ENCODE data around the gene RBMS3. TPM values are rescaled to one million over a fixed set of nuclear protein-coding genes. Genes with fewer than 3 reads are reported as not detected.
A peak's percentile ranks its signal among the peaks of the same experiment; 100 is the strongest.

The RBMS3 gene
- total and polyA plus RNA-seq, 9 donors, result 15.9 to 77.4 (median 25.9) TPM

DNA sequence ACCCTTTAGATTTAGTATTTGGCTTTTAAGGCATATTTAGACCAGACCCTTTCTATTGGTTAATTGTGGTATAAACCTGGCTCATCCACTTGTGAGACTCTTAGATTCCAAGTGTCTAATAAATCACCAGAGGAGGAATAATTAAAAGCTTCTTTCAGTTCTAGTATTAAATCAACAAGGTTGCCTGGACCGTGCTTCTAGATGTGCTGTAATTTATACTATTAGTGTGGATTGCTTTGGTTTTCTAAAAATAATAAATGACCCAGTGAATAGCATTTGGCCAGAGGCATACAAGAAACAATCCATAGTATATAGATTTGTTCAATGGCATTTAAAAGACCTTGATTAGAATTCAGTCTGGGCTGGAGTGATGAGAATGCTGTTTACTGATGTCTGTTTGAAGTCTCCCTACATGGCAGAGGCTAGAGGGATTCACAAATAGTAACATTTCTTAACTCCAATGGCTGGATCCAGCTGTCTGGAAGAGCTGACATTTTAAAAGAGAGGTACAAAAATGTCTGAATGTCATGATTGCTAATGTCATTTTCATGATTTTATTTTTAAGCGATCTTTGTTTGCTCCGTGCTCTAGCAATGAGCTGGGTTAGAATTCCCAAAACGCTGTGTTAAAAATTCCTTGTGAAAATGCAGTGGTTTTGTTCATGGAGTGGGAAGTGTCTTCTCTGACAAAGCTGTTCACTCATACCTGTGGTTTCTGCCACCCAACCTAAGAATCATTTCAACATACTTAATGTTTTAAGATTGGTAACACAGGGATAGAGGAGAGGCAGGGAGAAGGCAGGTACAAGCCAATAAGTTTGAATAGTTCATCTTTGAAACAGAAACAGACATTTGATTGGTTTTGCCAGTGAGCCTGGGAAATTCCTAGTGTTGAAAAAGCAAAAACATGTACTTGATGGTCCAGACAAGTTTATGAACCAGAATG, 89.9 kb downstream of the RBMS3 start:
- H3K9me3 ChIP-seq (replicated peaks; ENCODE audit: control insufficient read depth, low read depth, low read length), result no peaks in the 10 kb centered on the region
- no peak overlapping the region for H3K27ac ChIP-seq (ENCODE audit: low read length)
- DNase-seq, result no peak
- H3K36me3 ChIP-seq (ENCODE audit: control insufficient read depth, insufficient read depth, low read length), result no peaks in the 10 kb centered on the region
- H3K4me1 ChIP-seq (ENCODE audit: control insufficient read depth, insufficient read depth, low read length), result no peaks in the 10 kb centered on the region
- no peaks in the 10 kb centered on the region for H3K27me3 ChIP-seq (ENCODE audit: control insufficient read depth, insufficient read depth, low read length)
- no CpG with 5 or more reads among the region's 4 CpGs for WGBS (ENCODE audit: insufficient coverage)
- H3K4me3 ChIP-seq (ENCODE audit: low read length), result no peak overlapping the region

DNA sequence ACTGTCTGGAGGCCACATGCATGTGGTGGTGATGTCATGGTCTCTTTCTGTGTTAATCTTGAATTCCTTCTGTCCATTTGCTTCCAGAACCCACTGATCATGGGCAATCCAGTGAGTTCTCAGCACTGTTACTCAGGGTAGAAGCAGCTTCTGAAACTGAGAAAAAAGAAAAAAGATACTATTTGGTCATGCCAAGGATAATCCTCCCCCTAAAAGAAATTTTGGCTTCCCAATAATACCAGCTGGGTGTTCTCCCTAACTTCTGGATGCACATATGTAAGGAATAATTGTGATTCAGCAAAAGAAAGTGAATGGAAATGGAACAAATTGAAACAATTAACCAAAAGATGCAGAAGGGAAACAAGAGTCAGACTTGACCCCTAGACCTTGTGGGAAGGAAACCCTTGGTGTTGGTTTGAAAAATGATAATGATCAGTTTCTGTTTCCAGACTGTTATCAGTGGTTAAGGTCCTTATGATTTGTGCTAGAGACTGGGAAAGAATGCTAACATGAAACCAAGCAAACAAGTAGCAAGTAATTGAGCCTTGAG, 92.3 kb downstream of the RBMS3 start:
- no peaks in the 10 kb centered on the region for H3K4me1 ChIP-seq (ENCODE audit: control insufficient read depth, insufficient read depth, low read length)
- DNase-seq, result peak; percentile 39
- H3K27ac ChIP-seq (ENCODE audit: low read length), result no peak overlapping the region
- H3K4me3 ChIP-seq (ENCODE audit: low read length), result no peak overlapping the region
- H3K27me3 ChIP-seq (ENCODE audit: control insufficient read depth, insufficient read depth, low read length), result no peaks in the 10 kb centered on the region
- no peaks in the 10 kb centered on the region for H3K36me3 ChIP-seq (ENCODE audit: control insufficient read depth, insufficient read depth, low read length)
- H3K9me3 ChIP-seq (replicated peaks; ENCODE audit: control insufficient read depth, low read depth, low read length), result no peaks in the 10 kb centered on the region

DNA sequence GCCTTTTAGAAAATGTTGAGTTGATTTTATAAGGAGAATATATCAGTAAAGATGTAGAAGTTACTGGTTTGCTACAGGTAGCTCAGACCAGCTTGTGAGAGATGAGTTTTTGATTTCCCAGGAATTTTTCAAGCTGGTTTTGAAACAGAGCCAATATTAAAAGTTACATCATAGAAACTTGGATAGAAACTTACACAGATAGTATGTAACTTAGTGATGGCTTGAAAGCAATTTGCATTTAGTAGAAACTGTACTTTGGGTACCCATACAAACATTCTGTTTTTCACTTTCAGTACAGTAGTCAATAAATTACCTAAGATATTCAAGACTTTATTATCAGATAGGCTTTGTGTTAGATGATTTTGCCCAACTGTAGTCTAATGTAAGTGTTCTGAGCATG, 93.4 kb downstream of the RBMS3 start:
- Histone ChIP-seq H3K4me1 (ENCODE audit: control insufficient read depth, insufficient read depth, low read length) (no peaks in the 10 kb centered on the region), H3K36me3 (ENCODE audit: control insufficient read depth, insufficient read depth, low read length) (no peaks in the 10 kb centered on the region), H3K9me3 (replicated peaks; ENCODE audit: control insufficient read depth, low read depth, low read length) (no peaks in the 10 kb centered on the region), H3K27ac (ENCODE audit: low read length) (no peak overlapping the region), H3K4me3 (ENCODE audit: low read length) (no peak overlapping the region), H3K27me3 (ENCODE audit: control insufficient read depth, insufficient read depth, low read length) (no peaks in the 10 kb centered on the region)
- no peak for DNase-seq

DNA sequence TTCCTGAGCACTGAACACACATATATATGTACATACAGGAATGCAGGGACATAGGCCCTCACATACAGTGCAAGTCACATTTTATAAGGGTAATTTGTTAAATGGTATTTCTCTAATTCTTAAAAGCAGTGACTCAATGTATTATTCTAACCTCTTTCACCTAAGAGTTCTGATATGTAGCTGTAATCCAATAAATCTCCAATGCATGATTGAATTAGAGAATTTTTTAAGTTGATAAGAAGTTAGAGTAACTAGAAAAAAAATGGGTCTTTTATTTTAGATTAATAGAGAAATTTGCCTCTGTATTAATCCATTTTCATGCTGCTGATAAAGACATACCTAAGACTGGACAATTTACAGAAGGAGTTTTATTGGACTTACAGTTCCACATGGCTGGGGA, 98.2 kb downstream of the RBMS3 start:
- Histone ChIP-seq H3K27me3 (ENCODE audit: control insufficient read depth, insufficient read depth, low read length) (no peaks in the 10 kb centered on the region), H3K27ac (ENCODE audit: low read length) (no peak overlapping the region), H3K4me1 (ENCODE audit: control insufficient read depth, insufficient read depth, low read length) (no peaks in the 10 kb centered on the region), H3K36me3 (ENCODE audit: control insufficient read depth, insufficient read depth, low read length) (no peaks in the 10 kb centered on the region), H3K9me3 (replicated peaks; ENCODE audit: control insufficient read depth, low read depth, low read length) (no peaks in the 10 kb centered on the region), H3K4me3 (ENCODE audit: low read length) (no peak overlapping the region)
- DNase-seq, result no peak

DNA sequence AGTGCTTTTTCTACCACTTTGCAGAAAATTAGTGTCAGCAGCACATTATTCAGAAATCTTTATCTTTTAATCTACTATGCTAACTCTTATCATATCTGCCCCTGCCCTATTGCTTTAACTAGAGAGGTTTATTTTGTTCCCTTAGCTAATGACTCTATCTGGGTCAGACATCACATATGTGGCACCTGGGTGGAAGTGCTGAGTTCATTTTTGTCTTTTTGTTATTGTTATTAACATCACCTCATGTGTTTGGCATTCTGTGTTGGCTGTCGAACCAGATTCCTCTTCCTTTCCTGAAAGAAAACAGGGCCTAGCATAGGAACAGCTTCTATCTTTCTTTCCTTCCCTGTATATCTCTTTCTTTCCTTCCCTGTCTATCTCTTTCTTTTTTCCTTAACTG, 100.7 kb downstream of the RBMS3 start:
- Histone ChIP-seq H3K27ac (ENCODE audit: low read length) (peak overlapping the region; percentile 54), H3K27me3 (ENCODE audit: control insufficient read depth, insufficient read depth, low read length) (no peaks in the 10 kb centered on the region), H3K4me1 (ENCODE audit: control insufficient read depth, insufficient read depth, low read length) (peaks cover 4% of the 10 kb centered on the region), H3K9me3 (replicated peaks; ENCODE audit: control insufficient read depth, low read depth, low read length) (no peaks in the 10 kb centered on the region), H3K36me3 (ENCODE audit: control insufficient read depth, insufficient read depth, low read length) (no peaks in the 10 kb centered on the region), H3K4me3 (ENCODE audit: low read length) (no peak overlapping the region)
- no CpG with 5 or more reads among the region's 1 CpG for WGBS (ENCODE audit: insufficient coverage)
- peak; percentile 85 for DNase-seq

DNA sequence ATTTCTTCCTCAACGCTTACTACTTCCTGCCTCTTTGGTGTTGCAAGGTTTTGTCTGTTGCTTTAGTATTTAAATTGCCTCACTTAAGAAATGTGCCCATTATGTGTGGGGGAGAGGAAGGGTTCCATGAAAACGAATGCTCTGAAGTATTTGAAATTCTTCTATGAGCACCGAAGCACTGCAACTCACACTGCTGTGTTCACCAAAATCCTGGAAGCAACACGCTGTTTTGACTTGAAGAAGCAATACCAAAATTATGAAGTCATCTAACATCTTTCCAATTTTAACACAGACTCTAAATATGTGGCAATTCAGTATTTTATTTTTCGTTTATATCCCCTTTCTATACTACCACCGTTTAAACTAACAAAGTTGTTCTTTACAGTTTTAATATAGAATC, 101.5 kb downstream of the RBMS3 start:
- Histone ChIP-seq H3K27ac (ENCODE audit: low read length) (peak overlapping the region; percentile 54), H3K27me3 (ENCODE audit: control insufficient read depth, insufficient read depth, low read length) (no peaks in the 10 kb centered on the region), H3K4me1 (ENCODE audit: control insufficient read depth, insufficient read depth, low read length) (peaks cover 4% of the 10 kb centered on the region), H3K9me3 (replicated peaks; ENCODE audit: control insufficient read depth, low read depth, low read length) (no peaks in the 10 kb centered on the region), H3K4me3 (ENCODE audit: low read length) (no peak overlapping the region), H3K36me3 (ENCODE audit: control insufficient read depth, insufficient read depth, low read length) (no peaks in the 10 kb centered on the region)
- peak; percentile 66 for DNase-seq
- WGBS (ENCODE audit: insufficient coverage), result no CpG with 5 or more reads among the region's 6 CpGs

DNA sequence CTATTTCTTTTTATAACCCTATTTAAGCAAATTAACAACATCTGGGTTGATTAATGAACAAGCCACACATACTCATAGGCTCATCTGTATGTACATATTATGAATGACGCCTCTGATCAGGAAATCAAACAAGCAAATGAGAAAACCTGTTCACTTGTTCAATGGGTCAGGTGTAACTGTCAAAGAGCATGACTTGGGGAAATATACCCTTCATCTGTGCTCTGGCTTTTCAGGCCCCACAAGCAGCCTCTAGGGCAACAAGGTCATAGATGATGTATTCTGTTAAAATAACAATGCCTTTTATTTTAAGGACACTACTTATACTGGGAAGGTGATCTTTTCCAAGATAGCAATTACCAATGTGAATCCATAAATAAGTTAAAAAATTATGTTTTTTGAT, 102.0 kb downstream of the RBMS3 start:
- Histone ChIP-seq H3K9me3 (replicated peaks; ENCODE audit: control insufficient read depth, low read depth, low read length) (no peaks in the 10 kb centered on the region), H3K4me1 (ENCODE audit: control insufficient read depth, insufficient read depth, low read length) (peaks cover 4% of the 10 kb centered on the region), H3K36me3 (ENCODE audit: control insufficient read depth, insufficient read depth, low read length) (no peaks in the 10 kb centered on the region), H3K4me3 (ENCODE audit: low read length) (no peak overlapping the region), H3K27ac (ENCODE audit: low read length) (no peak overlapping the region), H3K27me3 (ENCODE audit: control insufficient read depth, insufficient read depth, low read length) (no peaks in the 10 kb centered on the region)
- WGBS (ENCODE audit: insufficient coverage), result no CpG with 5 or more reads among the region's 1 CpG
- DNase-seq, result no peak

DNA sequence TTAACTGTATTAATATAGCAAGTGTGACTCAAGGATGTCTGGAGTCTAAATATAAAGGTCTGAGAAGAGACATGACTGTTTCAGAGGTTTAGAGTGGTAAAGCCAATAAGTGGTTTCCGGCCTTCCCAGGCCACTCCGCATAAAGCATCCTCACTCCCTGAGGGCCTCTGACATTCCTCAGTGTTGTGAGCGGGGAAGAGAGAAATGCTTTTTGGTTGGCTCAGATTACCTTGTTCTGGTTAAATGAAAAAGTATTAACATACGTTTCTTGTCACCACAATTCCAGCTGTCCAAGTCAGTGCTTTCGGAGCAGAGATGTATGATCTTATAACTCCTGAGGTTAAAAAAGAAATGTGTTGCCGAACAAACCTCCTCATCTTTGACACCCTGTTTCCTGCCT, 103.8 kb downstream of the RBMS3 start:
- Histone ChIP-seq H3K27me3 (ENCODE audit: control insufficient read depth, insufficient read depth, low read length) (no peaks in the 10 kb centered on the region), H3K36me3 (ENCODE audit: control insufficient read depth, insufficient read depth, low read length) (no peaks in the 10 kb centered on the region), H3K4me1 (ENCODE audit: control insufficient read depth, insufficient read depth, low read length) (peaks cover 4% of the 10 kb centered on the region), H3K27ac (ENCODE audit: low read length) (peak overlapping the region; percentile 65), H3K4me3 (ENCODE audit: low read length) (no peak overlapping the region), H3K9me3 (replicated peaks; ENCODE audit: control insufficient read depth, low read depth, low read length) (no peaks in the 10 kb centered on the region)
- WGBS (ENCODE audit: insufficient coverage), result no CpG with 5 or more reads among the region's 6 CpGs
- peak; percentile 91 for DNase-seq

DNA sequence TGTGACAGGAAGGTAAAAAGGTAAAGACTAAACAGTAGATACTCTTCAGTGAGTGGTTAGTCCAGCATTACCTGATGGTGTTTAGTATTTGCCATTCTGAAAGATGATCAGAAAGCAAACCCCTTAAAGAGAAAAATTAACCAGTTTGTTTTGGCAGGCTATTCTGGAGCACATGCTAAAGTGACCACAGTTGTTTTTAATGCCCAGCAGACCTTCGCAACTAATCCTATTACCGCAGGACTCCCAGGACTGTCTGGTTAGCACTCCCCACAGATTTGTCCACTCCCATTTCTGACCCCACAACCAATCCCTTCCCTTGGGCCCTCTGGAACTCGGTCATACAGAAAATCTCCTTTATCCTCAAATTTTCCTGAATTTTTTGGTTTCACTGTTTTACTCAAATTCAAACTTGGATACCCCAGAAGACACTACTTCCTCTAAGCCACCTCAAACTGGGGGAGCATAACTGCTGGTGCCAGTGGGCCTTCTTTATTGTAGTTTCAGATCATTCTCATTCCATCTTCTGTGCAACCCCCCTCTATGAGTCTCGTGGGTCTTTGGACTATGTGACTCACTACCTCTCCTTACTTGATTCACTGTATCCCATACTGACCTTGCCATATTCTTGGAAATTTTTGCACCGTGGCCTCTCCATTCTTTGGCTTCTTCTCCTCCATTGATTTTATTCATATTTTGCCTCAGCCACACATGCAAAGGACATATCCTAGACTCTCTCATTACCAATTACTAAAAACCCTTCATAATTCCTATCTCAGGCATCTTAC, 104.4 kb downstream of the RBMS3 start:
- peaks cover 4% of the 10 kb centered on the region for H3K4me1 ChIP-seq (ENCODE audit: control insufficient read depth, insufficient read depth, low read length)
- H3K36me3 ChIP-seq (ENCODE audit: control insufficient read depth, insufficient read depth, low read length), result no peaks in the 10 kb centered on the region
- no peak overlapping the region for H3K4me3 ChIP-seq (ENCODE audit: low read length)
- DNase-seq, result peak; percentile 46
- H3K9me3 ChIP-seq (replicated peaks; ENCODE audit: control insufficient read depth, low read depth, low read length), result no peaks in the 10 kb centered on the region
- no peaks in the 10 kb centered on the region for H3K27me3 ChIP-seq (ENCODE audit: control insufficient read depth, insufficient read depth, low read length)
- WGBS (ENCODE audit: insufficient coverage), result 52% methylated on average over 5 of the region's 5 CpGs
- H3K27ac ChIP-seq (ENCODE audit: low read length), result peak overlapping the region; percentile 65

DNA sequence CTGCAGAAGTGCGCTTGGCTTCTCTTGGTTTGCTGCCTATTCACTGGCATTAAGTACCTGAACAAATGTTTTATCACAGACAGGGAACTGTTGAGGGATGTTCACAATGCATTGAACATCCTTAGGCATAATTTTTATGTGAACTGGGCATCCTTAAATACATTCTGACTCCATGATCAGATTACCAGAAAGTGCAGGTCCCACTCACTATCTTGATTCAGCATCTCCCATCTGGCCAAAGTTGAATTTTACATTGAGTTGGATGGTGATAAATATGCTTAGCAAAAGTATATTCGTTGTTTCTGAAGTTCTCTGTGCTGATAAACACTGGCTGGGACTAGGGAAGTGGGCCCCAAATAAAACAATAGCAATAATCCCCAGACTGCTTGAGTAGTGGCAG, 108.5 kb downstream of the RBMS3 start:
- Histone ChIP-seq H3K27ac (ENCODE audit: low read length) (no peak overlapping the region), H3K4me3 (ENCODE audit: low read length) (no peak overlapping the region), H3K4me1 (ENCODE audit: control insufficient read depth, insufficient read depth, low read length) (peaks cover 4% of the 10 kb centered on the region), H3K9me3 (replicated peaks; ENCODE audit: control insufficient read depth, low read depth, low read length) (no peaks in the 10 kb centered on the region), H3K36me3 (ENCODE audit: control insufficient read depth, insufficient read depth, low read length) (no peaks in the 10 kb centered on the region), H3K27me3 (ENCODE audit: control insufficient read depth, insufficient read depth, low read length) (no peaks in the 10 kb centered on the region)
- no CpG with 5 or more reads among the region's 2 CpGs for WGBS (ENCODE audit: insufficient coverage)
- no peak for DNase-seq
